K562 (cell line): ENCODE measurements around the gene GTPBP2. TPM values are rescaled to one million over a fixed set of nuclear protein-coding genes. Genes with fewer than 3 reads are reported as not detected.
A peak's percentile ranks its signal among the peaks of the same experiment; 100 is the strongest.

Experiments used
- BCLAF1 ChIP-seq, 2 experiments: fragments of 450-650 bp in 1 of 2; IDR thresholded peaks; 2 replicates each; pipeline ENCODE4 v1.6.1; 2011 to 2017; ENCODE audit warnings: low read depth in 2 of 2, antibody characterized with exemption in 1 of 2, borderline replicate concordance in 1 of 2, low read length in 1 of 2, mild to moderate bottlenecking in 1 of 2, mixed read lengths in 1 of 2; ENCODE audit not compliant: control insufficient read depth in 1 of 2
- CC2D1A ChIP-seq: fragments of 450-650 bp; IDR thresholded peaks from 2 replicates; pipeline ENCODE4 v1.6.1; 2017; ENCODE audit warnings: mild to moderate bottlenecking
- ELF4 ChIP-seq: fragments of 450-650 bp; formaldehyde crosslinking; IDR thresholded peaks from 2 replicates; pipeline ENCODE4 v1.4.0; 2022; ENCODE audit warnings: missing genetic modification characterization
- FOXK1 ChIP-seq: sonication (generic); formaldehyde crosslinking; IDR thresholded peaks from 2 replicates; pipeline ENCODE4 v1.8.0; 2022; ENCODE audit warnings: missing genetic modification reagents, mild to moderate bottlenecking, borderline replicate concordance
- HBP1 ChIP-seq: fragments of 450-650 bp; formaldehyde crosslinking; IDR thresholded peaks from 2 replicates; pipeline ENCODE4 v1.4.0; 2022; ENCODE audit warnings: missing genetic modification characterization
- MYC ChIP-seq, 2 experiments: fragments of 250-450 bp in 1 of 2; sonication (Bioruptor Pico) in 1 of 2; IDR thresholded peaks; 2 replicates each; pipeline versions ENCODE4 v1.5.1 to v1.6.1; 2012 to 2021; ENCODE audit warnings: low read depth in 2 of 2, borderline replicate concordance in 1 of 2, improper control_type of control experiment in 1 of 2, low read length in 1 of 2, mild to moderate bottlenecking in 1 of 2, moderate library complexity in 1 of 2
- NFIC ChIP-seq: fragments of 450-650 bp; IDR thresholded peaks from 2 replicates; pipeline ENCODE4 v1.6.1; 2017; ENCODE audit warnings: mild to moderate bottlenecking, inconsistent platforms
- NFIX ChIP-seq: fragments of 250-450 bp; sonication (Bioruptor Pico); IDR thresholded peaks from 2 replicates; pipeline ENCODE4 v1.4.0; 2020; ENCODE audit warnings: low read depth, mild to moderate bottlenecking, moderate library complexity
- RBM39 ChIP-seq: fragments of 200-400 bp; formaldehyde crosslinking; optimal IDR thresholded peaks from 2 replicates; pipeline ENCODE3; 2018; ENCODE audit warnings: low read depth, low read length
- RUNX1 ChIP-seq: sonication (generic); IDR thresholded peaks from 2 replicates; pipeline ENCODE4 v1.6.1; 2016; ENCODE audit warnings: antibody characterized with exemption, low read depth
- SMARCC2 ChIP-seq: fragments of 450-650 bp; IDR thresholded peaks from 2 replicates; pipeline ENCODE4 v1.6.1; 2017; ENCODE audit warnings: antibody characterized with exemption, moderate library complexity, mild to moderate bottlenecking, low read depth
- SRF ChIP-seq, 2 experiments: fragments of 250-450, 450-650 bp in 1 of 2; sonication (Bioruptor Pico) in 1 of 2; sonication (generic) in 1 of 2; formaldehyde crosslinking; IDR thresholded peaks; 2 replicates each; pipeline versions ENCODE4 v1.5.0 to v1.5.1; 2020 to 2022; ENCODE audit warnings: mild to moderate bottlenecking in 1 of 2, missing genetic modification reagents in 1 of 2
- TBL1XR1 ChIP-seq, 2 experiments: IDR thresholded peaks; 2 replicates each; pipeline ENCODE4 v1.6.1; 2012; ENCODE audit warnings: improper control_type of control experiment in 2 of 2, low read length in 2 of 2, mild to moderate bottlenecking in 1 of 2
- TCF7L2 ChIP-seq: fragments of 150-350 bp; IDR thresholded peaks from 2 replicates; pipeline ENCODE4 v1.6.1; 2016; ENCODE audit warnings: low read depth, mild to moderate bottlenecking, low read length, moderate library complexity
- THRB ChIP-seq: fragments of 450-650 bp; formaldehyde crosslinking; conservative IDR thresholded peaks from 2 replicates; pipeline ENCODE4 v1.4.0; 2022; ENCODE audit warnings: mild to moderate bottlenecking, missing genetic modification characterization
- USF1 ChIP-seq: sonication (generic); formaldehyde crosslinking; IDR thresholded peaks from 2 replicates; pipeline ENCODE4 v1.9.0; 2022; ENCODE audit warnings: mild to moderate bottlenecking, missing genetic modification reagents
- ZBTB17 ChIP-seq: fragments of 450-650 bp; formaldehyde crosslinking; IDR thresholded peaks from 2 replicates; pipeline ENCODE4 v1.4.0; 2020; ENCODE audit warnings: mild to moderate bottlenecking
- ZBTB9 ChIP-seq: fragments of 450-650 bp; formaldehyde crosslinking; IDR thresholded peaks from 2 replicates; pipeline ENCODE4 v1.4.0; 2020; ENCODE audit warnings: mild to moderate bottlenecking, moderate library complexity
- ZNF830 ChIP-seq: fragments of 250-450 bp; sonication (Bioruptor Pico); IDR thresholded peaks from 2 replicates; pipeline ENCODE4 v1.5.0; 2021; ENCODE audit warnings: mild to moderate bottlenecking
- polyA plus RNA-seq, 8 experiments: library from polyadenylated mRNA; depleted of rRNA in 4 of 8; stranded (reverse) in 5 of 8; unstranded in 3 of 8; fragments of >200 nt; fragmentation: Nextera tagmentation in 2 of 8; fragmentation: Illumina TruSeq in 1 of 8; extraction: Ambion mirVana in 2 of 8; extraction: Trizol in 1 of 8; gene quantifications; 2 replicates each; pipeline versions ENCODE4 v1.2.1 to v1.2.3, GENCODE V29; 2011 to 2014; ENCODE audit warnings: inconsistent platforms in 1 of 8, missing spikeins in 1 of 8
- total RNA-seq, 7 experiments: library from RNA; depleted of rRNA in 6 of 7; stranded (reverse); fragments of >200 nt in 6 of 7; fragmentation: Illumina TruSeq in 2 of 7; extraction: Trizol in 2 of 7; gene quantifications; 2 replicates each; pipeline versions ENCODE4 v1.2.1 to v1.2.3, GENCODE V29; 2011 to 2021; ENCODE audit warnings: low replicate concordance in 1 of 7

Gene GTPBP2
- total and polyA plus RNA-seq, 9 of the 15 experiments (the other 6 are each of a cell fraction or from before 2014, with no cell fraction given), result 48.4 to 196 (median 111) TPM

GRCh38 chr6:43625393-43625992, 3.6 kb downstream of the GTPBP2 start (continued):
- TF ChIP-seq HBP1 (CRISPR knock-in tag) (peak; percentile 91), FOXK1 (CRISPR knock-in tag) (no peak), ZBTB17 (no peak), SRF (CRISPR knock-in tag; IDR thresholded peaks at IDR 0.05) (0 out of 4 replicates have a peak, but pooled peaks have one; percentile 37 to 67), RBM39 (no peak), ELF4 (CRISPR knock-in tag) (peak; percentile 62; the same call in 1 of the 2 replicates), ZNF830 (CRISPR knock-in tag) (0 out of 2 replicates have a peak, but pooled peaks have one; percentile 84), BCLAF1 (IDR thresholded peaks at IDR 0.05; ENCODE audit: borderline replicate concordance in 1 of 2, control insufficient read depth in 1 of 2, low read depth in 2 of 2, low read length in 1 of 2) (no peak), MYC (IDR thresholded peaks at IDR 0.05; ENCODE audit: low read depth, low read length) (no peak), MYC (CRISPR knock-in tag; IDR thresholded peaks at IDR 0.05; ENCODE audit: borderline replicate concordance, low read depth) (0 out of 2 replicates have a peak, but pooled peaks have one; percentile 15), TCF7L2 (no peak), THRB (peak; percentile 96), CC2D1A (no peak), TBL1XR1 (IDR thresholded peaks at IDR 0.05; ENCODE audit: low read length in 2 of 2) (no peak), SMARCC2 (no peak), RUNX1 (no peak), NFIC (no peak), USF1 (CRISPR knock-in tag) (peak; percentile 11; the same call in 1 of the 2 replicates), ZBTB9 (CRISPR knock-in tag) (peak; percentile 40; the same call in 1 of the 2 replicates), NFIX (no peak)
